ENCODE results near the gene MED15. TPM values are rescaled to one million over a fixed set of nuclear protein-coding genes. Genes with fewer than 3 reads are reported as not detected.
A peak's percentile ranks its signal among the peaks of the same experiment; 100 is the strongest.
"Not testable (repeated sequence)": the region's sequence is repeated elsewhere in the genome, so short reads cannot be mapped to it uniquely, and the experiment has no call there.

The MED15 gene
- total and polyA plus RNA-seq, 9 donors = 15.3 to 52.4 (median 42.4) TPM

- H3K4me3 ChIP-seq (ENCODE audit: low read length) = peak within 1 kb of the TSS; percentile 75
- H3K36me3 ChIP-seq (ENCODE audit: control insufficient read depth, insufficient read depth, low read length) = peaks cover 2% of the 10 kb centered on the region
- H3K9me3 ChIP-seq (replicated peaks; ENCODE audit: control insufficient read depth, low read depth, low read length) = no peaks in the 10 kb centered on the region
- peaks cover 17% of the 10 kb centered on the region for H3K4me1 ChIP-seq (ENCODE audit: control insufficient read depth, insufficient read depth, low read length)
- DNase-seq = no peak
- no peaks in the 10 kb centered on the region for H3K27me3 ChIP-seq (ENCODE audit: control insufficient read depth, insufficient read depth, low read length)
- H3K27ac ChIP-seq (ENCODE audit: low read length) = peak within 1 kb of the TSS; percentile 99
- under 1% methylated on average over 106 of the region's 108 CpGs for WGBS (ENCODE audit: insufficient coverage)
Observed at GRCh38 chr22:20494978-20495860, 12.2 kb upstream of the MED15 start, which contains the start of gene KLHL22. Gene KLHL22, minus strand, starts transcription at chr22:20495795. Its CDS starts 6,584 bp downstream, at chr22:20489211.

- under 1% methylated on average over 54 of the region's 54 CpGs for WGBS (ENCODE audit: insufficient coverage)
- peak overlapping the region; percentile 99 for H3K27ac ChIP-seq (ENCODE audit: low read length)
- H3K36me3 ChIP-seq (ENCODE audit: control insufficient read depth, insufficient read depth, low read length) = peaks cover 4% of the 10 kb centered on the region
- peak; percentile 98 for DNase-seq
- no peaks in the 10 kb centered on the region for H3K27me3 ChIP-seq (ENCODE audit: control insufficient read depth, insufficient read depth, low read length)
- peaks cover 17% of the 10 kb centered on the region for H3K4me1 ChIP-seq (ENCODE audit: control insufficient read depth, insufficient read depth, low read length)
- H3K4me3 ChIP-seq (ENCODE audit: low read length) = peak overlapping the region; percentile 75
- H3K9me3 ChIP-seq (replicated peaks; ENCODE audit: control insufficient read depth, low read depth, low read length) = no peaks in the 10 kb centered on the region
Observed at GRCh38 chr22:20495861-20496681, 11.3 kb upstream of the MED15 start.

- Histone ChIP-seq H3K36me3 (ENCODE audit: control insufficient read depth, insufficient read depth, low read length) (peaks cover 8% of the 10 kb centered on the region), H3K27me3 (ENCODE audit: control insufficient read depth, insufficient read depth, low read length) (no peaks in the 10 kb centered on the region), H3K4me3 (ENCODE audit: low read length) (no peak overlapping the region), H3K9me3 (replicated peaks; ENCODE audit: control insufficient read depth, low read depth, low read length) (no peaks in the 10 kb centered on the region), H3K4me1 (ENCODE audit: control insufficient read depth, insufficient read depth, low read length) (peaks cover 17% of the 10 kb centered on the region), H3K27ac (ENCODE audit: low read length) (no peak overlapping the region)
- DNase-seq = no peak
- WGBS (ENCODE audit: insufficient coverage) = 96% methylated on average over 2 of the region's 3 CpGs
Observed at GRCh38 chr22:20497426-20497825, 10.0 kb upstream of the MED15 start.

GRCh38 chr22:20498913-20499312, 8.5 kb upstream of the MED15 start:
- Histone ChIP-seq H3K27me3 (ENCODE audit: control insufficient read depth, insufficient read depth, low read length) (no peaks in the 10 kb centered on the region), H3K36me3 (ENCODE audit: control insufficient read depth, insufficient read depth, low read length) (peaks cover 8% of the 10 kb centered on the region), H3K4me1 (ENCODE audit: control insufficient read depth, insufficient read depth, low read length) (peaks cover 16% of the 10 kb centered on the region), H3K9me3 (replicated peaks; ENCODE audit: control insufficient read depth, low read depth, low read length) (no peaks in the 10 kb centered on the region), H3K27ac (ENCODE audit: low read length) (no peak overlapping the region), H3K4me3 (ENCODE audit: low read length) (no peak overlapping the region)
- WGBS (ENCODE audit: insufficient coverage) = 40% methylated on average over 1 of the region's 3 CpGs
- no peak for DNase-seq

GRCh38 chr22:20499769-20500168, 7.6 kb upstream of the MED15 start:
- no peak overlapping the region for H3K27ac ChIP-seq (ENCODE audit: low read length)
- 96% methylated on average over 3 of the region's 7 CpGs for WGBS (ENCODE audit: insufficient coverage)
- no peak for DNase-seq
- peaks cover 10% of the 10 kb centered on the region for H3K4me1 ChIP-seq (ENCODE audit: control insufficient read depth, insufficient read depth, low read length)
- no peak overlapping the region for H3K4me3 ChIP-seq (ENCODE audit: low read length)
- peaks cover 8% of the 10 kb centered on the region for H3K36me3 ChIP-seq (ENCODE audit: control insufficient read depth, insufficient read depth, low read length)
- no peaks in the 10 kb centered on the region for H3K9me3 ChIP-seq (replicated peaks; ENCODE audit: control insufficient read depth, low read depth, low read length)
- no peaks in the 10 kb centered on the region for H3K27me3 ChIP-seq (ENCODE audit: control insufficient read depth, insufficient read depth, low read length)

GRCh38 chr22:20503816-20504215, 3.6 kb upstream of the MED15 start:
- H3K9me3 ChIP-seq (replicated peaks; ENCODE audit: control insufficient read depth, low read depth, low read length) = no peaks in the 10 kb centered on the region
- H3K27ac ChIP-seq (ENCODE audit: low read length) = no peak overlapping the region
- H3K4me3 ChIP-seq (ENCODE audit: low read length) = no peak overlapping the region
- H3K36me3 ChIP-seq (ENCODE audit: control insufficient read depth, insufficient read depth, low read length) = peaks cover 8% of the 10 kb centered on the region
- WGBS (ENCODE audit: insufficient coverage) = 86% methylated on average over 2 of the region's 2 CpGs
- H3K27me3 ChIP-seq (ENCODE audit: control insufficient read depth, insufficient read depth, low read length) = no peaks in the 10 kb centered on the region
- no peak for DNase-seq
- H3K4me1 ChIP-seq (ENCODE audit: control insufficient read depth, insufficient read depth, low read length) = peaks cover 9% of the 10 kb centered on the region

- not testable (repeated sequence) for H3K36me3 ChIP-seq (ENCODE audit: control insufficient read depth, insufficient read depth, low read length); DNase-seq; H3K9me3 ChIP-seq (replicated peaks; ENCODE audit: control insufficient read depth, low read depth, low read length); H3K27me3 ChIP-seq (ENCODE audit: control insufficient read depth, insufficient read depth, low read length); H3K27ac ChIP-seq (ENCODE audit: low read length); H3K4me3 ChIP-seq (ENCODE audit: low read length)
- H3K4me1 ChIP-seq (ENCODE audit: control insufficient read depth, insufficient read depth, low read length) = peaks cover 15% of the 10 kb centered on the region
- WGBS (ENCODE audit: insufficient coverage) = 100% methylated on average over 1 of the region's 5 CpGs
Observed at GRCh38 chr22:20504293-20504922, 3.0 kb upstream of the MED15 start.

- H3K4me3 ChIP-seq (ENCODE audit: low read length) = peak overlapping the region; percentile 95
- no peaks in the 10 kb centered on the region for H3K9me3 ChIP-seq (replicated peaks; ENCODE audit: control insufficient read depth, low read depth, low read length)
- 54% methylated on average over 7 of the region's 13 CpGs for WGBS (ENCODE audit: insufficient coverage)
- DNase-seq = no peak
- H3K36me3 ChIP-seq (ENCODE audit: control insufficient read depth, insufficient read depth, low read length) = peaks cover 6% of the 10 kb centered on the region
- H3K27me3 ChIP-seq (ENCODE audit: control insufficient read depth, insufficient read depth, low read length) = no peaks in the 10 kb centered on the region
- H3K4me1 ChIP-seq (ENCODE audit: control insufficient read depth, insufficient read depth, low read length) = peaks cover 29% of the 10 kb centered on the region
- H3K27ac ChIP-seq (ENCODE audit: low read length) = peak overlapping the region; percentile 97
Observed at GRCh38 chr22:20506543-20507252, 712 bp upstream of the MED15 start.

GRCh38 chr22:20508067-20508755, 801 bp downstream of the MED15 start:
- Histone ChIP-seq H3K4me3 (ENCODE audit: low read length) (peak overlapping the region; percentile 95), H3K27ac (ENCODE audit: low read length) (peak overlapping the region; percentile 97), H3K4me1 (ENCODE audit: control insufficient read depth, insufficient read depth, low read length) (peaks cover 29% of the 10 kb centered on the region)
- not testable (repeated sequence) for DNase-seq; H3K27me3 ChIP-seq (ENCODE audit: control insufficient read depth, insufficient read depth, low read length); H3K36me3 ChIP-seq (ENCODE audit: control insufficient read depth, insufficient read depth, low read length); H3K9me3 ChIP-seq (replicated peaks; ENCODE audit: control insufficient read depth, low read depth, low read length)
- WGBS (ENCODE audit: insufficient coverage) = 4% methylated on average over 19 of the region's 21 CpGs

Data from muscle of leg (tissue), 11 donors.